Measurements from ENCODE around the gene PRR3.

DNA sequence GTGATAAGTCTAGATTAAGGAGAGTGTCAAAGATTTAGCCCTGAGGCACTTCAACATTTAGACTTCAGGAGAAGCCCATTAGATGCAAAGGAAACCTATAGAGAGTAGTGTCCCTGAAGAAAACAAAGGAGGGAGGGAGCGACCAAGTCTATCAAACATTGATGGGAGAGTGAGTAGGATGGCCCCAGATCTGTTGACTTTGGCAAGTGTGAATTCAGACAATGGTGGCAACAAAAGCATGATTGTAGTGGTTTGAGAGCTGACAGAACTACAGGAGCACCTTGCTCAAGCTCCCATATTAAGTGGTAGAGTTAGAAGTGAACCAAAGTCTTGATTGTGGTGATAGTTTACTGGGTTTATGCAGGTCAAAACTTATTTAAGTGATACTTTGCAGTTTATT, 13.2 kb downstream of the PRR3 start:
- TF ChIP-seq, protein P1, sequence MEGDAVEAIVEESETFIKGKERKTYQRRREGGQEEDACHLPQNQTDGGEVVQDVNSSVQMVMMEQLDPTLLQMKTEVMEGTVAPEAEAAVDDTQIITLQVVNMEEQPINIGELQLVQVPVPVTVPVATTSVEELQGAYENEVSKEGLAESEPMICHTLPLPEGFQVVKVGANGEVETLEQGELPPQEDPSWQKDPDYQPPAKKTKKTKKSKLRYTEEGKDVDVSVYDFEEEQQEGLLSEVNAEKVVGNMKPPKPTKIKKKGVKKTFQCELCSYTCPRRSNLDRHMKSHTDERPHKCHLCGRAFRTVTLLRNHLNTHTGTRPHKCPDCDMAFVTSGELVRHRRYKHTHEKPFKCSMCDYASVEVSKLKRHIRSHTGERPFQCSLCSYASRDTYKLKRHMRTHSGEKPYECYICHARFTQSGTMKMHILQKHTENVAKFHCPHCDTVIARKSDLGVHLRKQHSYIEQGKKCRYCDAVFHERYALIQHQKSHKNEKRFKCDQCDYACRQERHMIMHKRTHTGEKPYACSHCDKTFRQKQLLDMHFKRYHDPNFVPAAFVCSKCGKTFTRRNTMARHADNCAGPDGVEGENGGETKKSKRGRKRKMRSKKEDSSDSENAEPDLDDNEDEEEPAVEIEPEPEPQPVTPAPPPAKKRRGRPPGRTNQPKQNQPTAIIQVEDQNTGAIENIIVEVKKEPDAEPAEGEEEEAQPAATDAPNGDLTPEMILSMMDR (IDR thresholded peaks at IDR 0.05 in 4 of 5, conservative IDR thresholded peaks at IDR 0.05 in 1 of 5), result no peak
- TF ChIP-seq POLR2A (IDR thresholded peaks at IDR 0.05), result no peak

Data from gastrocnemius medialis (tissue), 4 donors.